Epithelial cell of proximal tubule (primary cell): ENCODE data around the gene ATF1. TPM values are rescaled to one million over a fixed set of nuclear protein-coding genes. Genes with fewer than 3 reads are reported as not detected.
"Not testable (repeated sequence)": the region's sequence is repeated elsewhere in the genome, so short reads cannot be mapped to it uniquely, and the experiment has no call there.

Experiments
- DNase-seq: peaks from one replicate; pipeline ENCODE4 v3.0.0-alpha.2; 2011; ENCODE audit warnings: low read depth
- H3K4me3 ChIP-seq: 2 replicates; pipeline ENCODE4 v1.5.1; 2011; ENCODE audit warnings: low read depth, mild to moderate bottlenecking, low read length
- total RNA-seq: library from RNA; depleted of rRNA; stranded (reverse); fragments of >200 nt; gene quantifications from 2 replicates; pipeline ENCODE4 v1.2.3, GENCODE V29; 2015
- TF ChIP-seq, protein P1 (sequence below): conservative IDR thresholded peaks from 2 replicates; pipeline ENCODE4 v1.5.1; 2012; ENCODE audit warnings: low read depth, mild to moderate bottlenecking, low read length

The ATF1 gene
- total RNA-seq, 1 donor from 2014 or later: 7.8 TPM

DNA sequence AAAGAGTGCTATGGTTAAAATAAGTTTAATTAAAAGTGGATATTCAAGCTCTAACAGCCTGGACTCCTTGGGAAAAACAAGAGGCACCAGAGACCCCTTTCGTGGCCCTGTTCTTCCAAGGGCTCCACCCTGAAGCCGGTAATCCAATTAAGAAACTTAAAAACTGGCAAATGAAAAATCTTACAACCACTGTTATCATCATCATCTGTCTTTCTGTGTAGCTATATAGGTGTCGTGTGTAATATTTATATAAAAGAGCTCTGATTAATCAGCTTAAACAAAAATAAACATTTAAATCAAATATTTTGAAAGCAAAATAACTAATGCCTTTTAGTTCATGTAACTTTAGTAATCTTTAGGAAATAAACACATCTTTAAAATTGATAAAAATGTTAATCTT lies 4.5 kb downstream of the ATF1 start:
- TF ChIP-seq, protein P1, sequence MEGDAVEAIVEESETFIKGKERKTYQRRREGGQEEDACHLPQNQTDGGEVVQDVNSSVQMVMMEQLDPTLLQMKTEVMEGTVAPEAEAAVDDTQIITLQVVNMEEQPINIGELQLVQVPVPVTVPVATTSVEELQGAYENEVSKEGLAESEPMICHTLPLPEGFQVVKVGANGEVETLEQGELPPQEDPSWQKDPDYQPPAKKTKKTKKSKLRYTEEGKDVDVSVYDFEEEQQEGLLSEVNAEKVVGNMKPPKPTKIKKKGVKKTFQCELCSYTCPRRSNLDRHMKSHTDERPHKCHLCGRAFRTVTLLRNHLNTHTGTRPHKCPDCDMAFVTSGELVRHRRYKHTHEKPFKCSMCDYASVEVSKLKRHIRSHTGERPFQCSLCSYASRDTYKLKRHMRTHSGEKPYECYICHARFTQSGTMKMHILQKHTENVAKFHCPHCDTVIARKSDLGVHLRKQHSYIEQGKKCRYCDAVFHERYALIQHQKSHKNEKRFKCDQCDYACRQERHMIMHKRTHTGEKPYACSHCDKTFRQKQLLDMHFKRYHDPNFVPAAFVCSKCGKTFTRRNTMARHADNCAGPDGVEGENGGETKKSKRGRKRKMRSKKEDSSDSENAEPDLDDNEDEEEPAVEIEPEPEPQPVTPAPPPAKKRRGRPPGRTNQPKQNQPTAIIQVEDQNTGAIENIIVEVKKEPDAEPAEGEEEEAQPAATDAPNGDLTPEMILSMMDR: no peak
- H3K4me3 ChIP-seq: no peak overlapping the region
- DNase-seq: no peak

DNA sequence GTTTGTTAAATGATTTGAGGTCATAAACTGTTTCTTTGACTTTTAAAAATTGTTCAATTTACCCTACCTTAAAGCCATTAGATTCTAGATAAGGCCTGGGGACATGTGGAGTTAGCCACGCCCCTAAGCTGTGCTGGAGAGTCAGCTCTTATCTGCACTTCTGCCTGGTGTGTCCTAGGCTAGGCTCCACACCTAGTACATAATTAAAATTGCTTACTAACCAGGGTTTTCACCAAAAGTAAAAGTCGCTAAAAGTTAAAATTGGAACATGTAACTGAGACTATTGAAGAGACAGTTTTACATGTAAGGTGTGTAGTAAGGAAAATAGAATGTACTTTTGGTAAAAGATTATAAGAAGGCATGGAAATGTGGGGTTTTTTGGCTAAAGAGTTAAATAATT lies 4.9 kb downstream of the ATF1 start:
- not testable (repeated sequence) for DNase-seq, H3K4me3 ChIP-seq

DNA sequence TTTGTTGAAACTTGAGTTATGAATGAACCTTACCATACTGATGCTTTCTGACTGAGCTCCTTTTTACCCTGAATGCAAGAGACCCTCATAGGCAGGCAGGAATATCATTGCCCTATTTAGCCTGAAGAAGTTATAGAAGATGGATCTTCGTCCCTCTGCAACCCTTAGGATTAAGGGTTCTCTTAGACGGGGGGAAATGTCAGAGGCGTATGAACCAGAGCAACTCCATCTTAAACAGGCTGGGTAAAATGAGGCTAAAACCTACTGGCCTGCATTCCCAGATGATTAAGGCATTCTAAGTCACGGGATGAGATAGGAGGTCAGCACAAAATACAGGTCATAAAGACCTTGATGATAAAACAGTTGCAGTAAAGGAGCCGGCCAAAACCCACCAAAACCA lies 7.5 kb downstream of the ATF1 start:
- no peak for DNase-seq
- TF ChIP-seq, protein P1: no peak

DNA sequence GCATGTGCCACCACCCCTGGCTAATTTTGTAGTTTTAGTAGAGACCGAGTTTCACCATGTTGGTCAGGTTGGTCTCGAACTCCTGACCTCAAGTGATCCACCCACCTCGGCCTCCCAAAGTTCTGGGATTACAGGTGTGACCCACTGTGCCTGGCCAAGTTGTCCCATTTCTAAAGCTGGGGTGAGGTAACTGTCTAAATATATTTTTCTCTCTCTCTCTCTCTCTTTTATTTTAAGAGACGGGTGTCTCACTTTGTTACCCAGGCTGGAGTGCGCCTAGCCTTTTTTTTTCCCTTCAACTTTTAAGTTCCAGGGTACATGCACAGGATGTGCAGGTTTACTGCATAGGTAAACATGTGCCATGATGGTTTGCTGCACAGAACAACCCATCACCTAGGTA lies 8.6 kb downstream of the ATF1 start:
- no peak overlapping the region for H3K4me3 ChIP-seq
- TF ChIP-seq, protein P1: no peak
- DNase-seq: no peak

More for the DNA sequence above, 7.5 kb downstream of the ATF1 start:
- no peak overlapping the region for H3K4me3 ChIP-seq

DNA sequence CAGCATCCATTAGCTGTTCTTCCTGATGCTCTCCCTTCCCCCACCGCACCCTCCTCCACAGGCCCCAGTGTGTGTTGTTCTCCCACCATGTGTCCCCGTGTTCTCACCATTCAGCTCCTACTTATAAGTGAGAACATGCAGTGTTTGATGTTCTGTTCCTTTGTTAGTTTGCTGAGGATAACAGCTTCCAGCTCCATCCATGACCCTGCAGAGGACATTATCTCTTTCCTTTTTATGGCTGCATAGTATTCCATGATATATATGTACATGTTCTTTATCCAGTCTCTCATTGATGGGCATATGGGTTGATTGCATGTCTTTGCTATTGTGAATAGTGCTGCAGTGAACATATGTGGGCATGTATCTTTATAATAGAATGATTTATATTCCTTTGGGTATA lies 9.0 kb downstream of the ATF1 start:
- no peak overlapping the region for H3K4me3 ChIP-seq
- no peak for DNase-seq
- TF ChIP-seq, protein P1: no peak

- DNase-seq: no peak
- TF ChIP-seq, protein P1: no peak
- H3K4me3 ChIP-seq: no peak overlapping the region
Measured at GRCh38 chr12:50775251-50775650, 11.3 kb downstream of the ATF1 start.

DNA sequence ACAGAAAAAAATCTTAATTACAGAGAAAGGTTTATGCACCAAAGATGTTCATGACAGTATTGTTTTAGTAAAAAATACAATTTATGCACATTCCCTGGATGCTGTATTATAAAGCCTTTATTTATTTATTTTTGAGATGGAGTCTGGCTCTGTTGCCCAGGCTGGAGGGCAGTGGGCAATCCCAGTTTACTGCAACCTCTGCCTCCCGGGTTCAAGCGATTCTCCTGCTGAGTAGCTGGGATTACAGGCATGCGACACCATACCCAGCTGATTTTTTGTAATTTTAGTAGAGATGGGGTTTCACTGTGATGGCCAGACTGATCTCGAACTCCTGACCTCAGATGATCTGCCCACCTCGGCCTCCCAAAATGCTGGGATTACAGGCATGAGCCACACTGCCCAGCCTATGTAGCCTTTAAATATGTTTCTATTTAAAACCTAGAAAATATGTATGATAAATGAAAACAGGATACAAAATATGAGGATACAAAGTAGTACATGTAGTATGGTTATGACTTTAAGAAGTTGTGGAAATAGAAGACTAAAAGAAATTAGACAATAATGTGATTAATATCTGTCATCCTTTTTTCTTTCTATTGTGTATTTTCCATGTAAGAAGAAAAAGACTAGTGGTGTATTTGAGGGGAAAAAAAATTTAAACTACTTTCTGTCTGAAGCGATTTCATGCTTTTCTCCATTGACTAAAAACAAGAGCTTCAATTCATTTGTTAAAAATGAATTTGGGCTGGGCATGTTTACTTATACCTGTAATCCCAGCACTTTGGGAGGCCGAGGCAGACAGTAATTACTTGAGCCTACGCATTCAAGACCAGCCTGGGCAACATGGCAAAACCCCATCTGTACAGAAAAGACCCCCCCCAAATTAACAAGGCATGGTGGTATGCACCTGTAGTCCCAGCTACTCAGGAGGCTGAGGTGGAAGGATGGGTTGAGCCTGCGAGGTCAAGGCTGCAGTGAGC lies 13.1 kb downstream of the ATF1 start:
- H3K4me3 ChIP-seq: no peak overlapping the region
- TF ChIP-seq, protein P1: no peak
- DNase-seq: no peak
